H1 (cell line): ENCODE measurements around the gene JMJD8.

Experiments used
- BCL11A ChIP-seq, 2 experiments: IDR thresholded peaks; one replicate each; pipeline ENCODE4 v1.6.1; 2011; ENCODE audit warnings: low read depth in 2 of 2, low read length in 2 of 2, mild to moderate bottlenecking in 2 of 2
- BRCA1 ChIP-seq: IDR thresholded peaks from 2 replicates; pipeline ENCODE4 v1.6.1; 2012; ENCODE audit warnings: low read depth, low read length, improper control_type of control experiment
- CBX8 ChIP-seq: fragments of 300-800, 300-1000 bp; sonication (generic); IDR thresholded peaks from 2 replicates; pipeline ENCODE4 v1.7.1; 2016; ENCODE audit warnings: low read depth, low read length, borderline replicate concordance
- EP300 ChIP-seq, 2 experiments: IDR thresholded peaks; 1 replicate in 1 of 2; 2 replicates in 1 of 2; pipeline ENCODE4 v1.6.1; 2011 to 2012; ENCODE audit warnings: low read depth in 2 of 2, low read length in 2 of 2, mild to moderate bottlenecking in 2 of 2, borderline replicate concordance in 1 of 2, inconsistent platforms in 1 of 2, moderate library complexity in 1 of 2
- EZH2 ChIP-seq: fragments of 200-600 bp; sonication (generic); IDR thresholded peaks from 2 replicates; pipeline ENCODE4 v1.7.1; 2012; ENCODE audit warnings: low read depth, mild to moderate bottlenecking, moderate library complexity, low read length, inconsistent platforms; ENCODE audit not compliant: severe bottlenecking
- POLR2A ChIP-seq, 2 experiments: IDR thresholded peaks; 1 replicate in 1 of 2; 2 replicates in 1 of 2; pipeline ENCODE4 v1.6.1; 2011; ENCODE audit warnings: low read depth in 2 of 2, low read length in 2 of 2, mild to moderate bottlenecking in 2 of 2; ENCODE audit errors: control extremely low read depth in 1 of 2
- POLR2AphosphoS5 ChIP-seq: IDR thresholded peaks from 2 replicates; pipeline ENCODE4 v1.6.1; 2011; ENCODE audit warnings: low read depth, low read length
- RFX5 ChIP-seq: IDR thresholded peaks from 2 replicates; pipeline ENCODE4 v1.6.1; 2011; ENCODE audit warnings: low read depth, low read length, improper control_type of control experiment, borderline replicate concordance
- ZNF274 ChIP-seq: IDR thresholded peaks from 2 replicates; pipeline ENCODE4 v1.7.0; 2012; ENCODE audit warnings: low read length, borderline replicate concordance; ENCODE audit errors: extremely low read depth
- TF ChIP-seq, protein P1 (sequence below): IDR thresholded peaks from 2 replicates; pipeline ENCODE4 v1.6.1; 2012; ENCODE audit warnings: inconsistent platforms
- TF ChIP-seq, protein P2 (sequence below): IDR thresholded peaks from 2 replicates; pipeline ENCODE4 v1.6.1; 2012; ENCODE audit warnings: low read length, inconsistent platforms
- TF ChIP-seq, protein P3 (sequence below), 3 experiments: IDR thresholded peaks; 1 replicate in 2 of 3; 2 replicates in 1 of 3; pipeline versions ENCODE4 v1.5.1 to v1.6.1; 2011; ENCODE audit warnings: low read length in 3 of 3, mild to moderate bottlenecking in 3 of 3, inconsistent platforms in 2 of 3, low read depth in 1 of 3, moderate library complexity in 1 of 3; ENCODE audit not compliant: insufficient read depth in 1 of 3; ENCODE audit errors: control extremely low read depth in 1 of 3
- TF ChIP-seq, protein P4 (sequence below): IDR thresholded peaks from 2 replicates; pipeline ENCODE4 v1.6.1; 2012; ENCODE audit warnings: inconsistent platforms

DNA sequence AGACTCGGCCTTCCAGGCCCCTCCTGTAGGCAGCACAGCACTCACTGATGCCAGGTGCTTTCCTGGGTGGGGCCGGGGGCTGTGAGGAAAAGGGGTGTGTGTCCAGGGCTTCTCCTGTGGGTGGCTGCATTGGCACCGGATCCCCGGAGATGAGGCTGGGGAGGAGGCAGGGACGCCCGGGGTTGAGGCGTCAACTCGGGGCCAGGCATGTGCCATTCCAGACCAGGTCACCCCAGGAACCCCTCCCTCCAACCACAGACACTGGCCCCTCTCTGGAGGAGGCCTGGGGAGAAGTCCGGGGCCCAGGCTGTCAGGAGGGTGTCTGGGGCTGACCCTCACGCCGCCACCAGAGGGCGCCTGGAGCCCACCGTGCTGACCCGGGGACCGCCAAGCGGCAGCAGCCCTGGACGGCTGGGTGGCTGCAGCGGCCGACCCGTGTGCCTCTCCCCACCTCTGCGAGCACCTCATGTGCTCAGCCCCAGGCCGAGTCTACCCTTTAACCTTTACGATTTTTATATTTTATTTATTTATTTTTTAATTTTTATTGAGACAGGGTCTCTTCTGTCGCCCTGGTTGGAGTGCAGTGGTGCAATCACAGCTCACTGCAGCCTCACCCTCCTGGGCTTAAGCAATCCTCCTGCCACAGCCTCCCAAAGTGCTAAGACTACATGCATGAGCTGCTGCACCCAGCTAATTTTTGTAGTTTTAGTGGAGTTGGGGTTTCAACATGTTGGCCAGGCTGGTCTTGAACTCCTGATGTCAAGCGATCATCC lies 27.6 kb upstream of the JMJD8 start:
- TF ChIP-seq, protein P1, sequence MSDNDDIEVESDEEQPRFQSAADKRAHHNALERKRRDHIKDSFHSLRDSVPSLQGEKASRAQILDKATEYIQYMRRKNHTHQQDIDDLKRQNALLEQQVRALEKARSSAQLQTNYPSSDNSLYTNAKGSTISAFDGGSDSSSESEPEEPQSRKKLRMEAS: peak; percentile 46; the same call in 1 of the 2 replicates
- TF ChIP-seq, protein P2, sequence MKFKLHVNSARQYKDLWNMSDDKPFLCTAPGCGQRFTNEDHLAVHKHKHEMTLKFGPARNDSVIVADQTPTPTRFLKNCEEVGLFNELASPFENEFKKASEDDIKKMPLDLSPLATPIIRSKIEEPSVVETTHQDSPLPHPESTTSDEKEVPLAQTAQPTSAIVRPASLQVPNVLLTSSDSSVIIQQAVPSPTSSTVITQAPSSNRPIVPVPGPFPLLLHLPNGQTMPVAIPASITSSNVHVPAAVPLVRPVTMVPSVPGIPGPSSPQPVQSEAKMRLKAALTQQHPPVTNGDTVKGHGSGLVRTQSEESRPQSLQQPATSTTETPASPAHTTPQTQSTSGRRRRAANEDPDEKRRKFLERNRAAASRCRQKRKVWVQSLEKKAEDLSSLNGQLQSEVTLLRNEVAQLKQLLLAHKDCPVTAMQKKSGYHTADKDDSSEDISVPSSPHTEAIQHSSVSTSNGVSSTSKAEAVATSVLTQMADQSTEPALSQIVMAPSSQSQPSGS: no peak
- TF ChIP-seq POLR2AphosphoS5 (no peak), ZNF274 (no peak), POLR2A (IDR thresholded peaks at IDR 0.05; ENCODE audit: control extremely low read depth in 1 of 2, low read depth in 2 of 2, low read length in 2 of 2) (no peak), RFX5 (no peak), EZH2 (no peak), EP300 (IDR thresholded peaks at IDR 0.05; ENCODE audit: borderline replicate concordance in 1 of 2, low read depth in 2 of 2, low read length in 2 of 2) (no peak), CBX8 (no peak), BCL11A (IDR thresholded peaks at IDR 0.05; ENCODE audit: low read depth in 2 of 2, low read length in 2 of 2) (no peak), BRCA1 (no peak)
- TF ChIP-seq, protein P3, sequence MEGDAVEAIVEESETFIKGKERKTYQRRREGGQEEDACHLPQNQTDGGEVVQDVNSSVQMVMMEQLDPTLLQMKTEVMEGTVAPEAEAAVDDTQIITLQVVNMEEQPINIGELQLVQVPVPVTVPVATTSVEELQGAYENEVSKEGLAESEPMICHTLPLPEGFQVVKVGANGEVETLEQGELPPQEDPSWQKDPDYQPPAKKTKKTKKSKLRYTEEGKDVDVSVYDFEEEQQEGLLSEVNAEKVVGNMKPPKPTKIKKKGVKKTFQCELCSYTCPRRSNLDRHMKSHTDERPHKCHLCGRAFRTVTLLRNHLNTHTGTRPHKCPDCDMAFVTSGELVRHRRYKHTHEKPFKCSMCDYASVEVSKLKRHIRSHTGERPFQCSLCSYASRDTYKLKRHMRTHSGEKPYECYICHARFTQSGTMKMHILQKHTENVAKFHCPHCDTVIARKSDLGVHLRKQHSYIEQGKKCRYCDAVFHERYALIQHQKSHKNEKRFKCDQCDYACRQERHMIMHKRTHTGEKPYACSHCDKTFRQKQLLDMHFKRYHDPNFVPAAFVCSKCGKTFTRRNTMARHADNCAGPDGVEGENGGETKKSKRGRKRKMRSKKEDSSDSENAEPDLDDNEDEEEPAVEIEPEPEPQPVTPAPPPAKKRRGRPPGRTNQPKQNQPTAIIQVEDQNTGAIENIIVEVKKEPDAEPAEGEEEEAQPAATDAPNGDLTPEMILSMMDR (IDR thresholded peaks at IDR 0.05; ENCODE audit: control extremely low read depth in 1 of 3, insufficient read depth in 1 of 3, low read depth in 1 of 3, low read length in 3 of 3): peak; percentile 91 to 98 (median 95)
- TF ChIP-seq, protein P4, sequence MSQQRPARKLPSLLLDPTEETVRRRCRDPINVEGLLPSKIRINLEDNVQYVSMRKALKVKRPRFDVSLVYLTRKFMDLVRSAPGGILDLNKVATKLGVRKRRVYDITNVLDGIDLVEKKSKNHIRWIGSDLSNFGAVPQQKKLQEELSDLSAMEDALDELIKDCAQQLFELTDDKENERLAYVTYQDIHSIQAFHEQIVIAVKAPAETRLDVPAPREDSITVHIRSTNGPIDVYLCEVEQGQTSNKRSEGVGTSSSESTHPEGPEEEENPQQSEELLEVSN: peak; percentile 74; the same call in 1 of the 2 replicates
